UCSD-AML1 (cell line): ENCODE measurements around the gene RUNX2.
"Not testable (repeated sequence)": the region's sequence is repeated elsewhere in the genome, so short reads cannot be mapped to it uniquely, and the experiment has no call there.

Experiments
- DNase-seq: peaks from one replicate; lab custom pipeline; 2025; ENCODE audit not compliant: unreplicated experiment; lab: John Stamatoyannopoulos, UW

Gene RUNX2

GRCh38 chr6:45454008-45454911 lies 126.1 kb downstream of the RUNX2 start:
- DNase-seq, result no peak

GRCh38 chr6:45455408-45455807 lies 127.3 kb downstream of the RUNX2 start:
- DNase-seq, result no peak

- no peak for DNase-seq
Measured at GRCh38 chr6:45457141-45457540, 129.0 kb downstream of the RUNX2 start.

GRCh38 chr6:45458672-45459071 lies 130.5 kb downstream of the RUNX2 start:
- DNase-seq, result no peak

- no peak for DNase-seq
Measured at GRCh38 chr6:45460166-45460565, 132.0 kb downstream of the RUNX2 start.

- no peak for DNase-seq
Measured at GRCh38 chr6:45461486-45461885, 133.4 kb downstream of the RUNX2 start.

GRCh38 chr6:45462190-45463134 lies 134.3 kb downstream of the RUNX2 start:
- DNase-seq, result no peak

- no peak for DNase-seq
Measured at GRCh38 chr6:45464685-45465084, 136.6 kb downstream of the RUNX2 start.

GRCh38 chr6:45466686-45467085 lies 138.6 kb downstream of the RUNX2 start:
- DNase-seq, result no peak

GRCh38 chr6:45467417-45467816 lies 139.3 kb downstream of the RUNX2 start:
- not testable (repeated sequence) for DNase-seq

GRCh38 chr6:45467853-45468252 lies 139.7 kb downstream of the RUNX2 start:
- no peak for DNase-seq

- DNase-seq, result no peak
Measured at GRCh38 chr6:45469663-45470062, 141.5 kb downstream of the RUNX2 start.

- DNase-seq, result no peak
Measured at GRCh38 chr6:45470131-45470738, 142.1 kb downstream of the RUNX2 start.

- DNase-seq, result no peak
Measured at GRCh38 chr6:45472382-45472781, 144.3 kb downstream of the RUNX2 start.

GRCh38 chr6:45473121-45473993 lies 145.2 kb downstream of the RUNX2 start:
- no peak for DNase-seq

GRCh38 chr6:45474376-45474775 lies 146.2 kb downstream of the RUNX2 start:
- DNase-seq, result no peak

- DNase-seq, result no peak
Measured at GRCh38 chr6:45476341-45476740, 148.2 kb downstream of the RUNX2 start.

GRCh38 chr6:45477278-45477677 lies 149.1 kb downstream of the RUNX2 start:
- no peak for DNase-seq

- no peak for DNase-seq
Measured at GRCh38 chr6:45477790-45478189, 149.7 kb downstream of the RUNX2 start.

- no peak for DNase-seq
Measured at GRCh38 chr6:45478240-45478639, 150.1 kb downstream of the RUNX2 start.
